Mononuclear cell (primary cell): ENCODE measurements around the gene FARP2. TPM values are rescaled to one million over a fixed set of nuclear protein-coding genes. Genes with fewer than 3 reads are reported as not detected.
"Not testable (repeated sequence)": the region's sequence is repeated elsewhere in the genome, so short reads cannot be mapped to it uniquely, and the experiment has no call there.

Source experiments
- H3K27me3 ChIP-seq: 2 replicates; pipeline ENCODE4 v1.6.0; 2011; ENCODE audit warnings: low read length, control low read depth; ENCODE audit not compliant: insufficient read depth
- H3K4me1 ChIP-seq: 2 replicates; pipeline ENCODE4 v1.5.1; 2011; ENCODE audit warnings: mild to moderate bottlenecking, low read length, control low read depth; ENCODE audit not compliant: insufficient read depth
- H3K4me3 ChIP-seq: 2 replicates; pipeline ENCODE4 v1.5.1; 2011; ENCODE audit warnings: mild to moderate bottlenecking, low read length, moderate library complexity
- H3K9me3 ChIP-seq: 2 replicates; pipeline ENCODE4 v1.5.1; 2011; ENCODE audit warnings: low read depth, mild to moderate bottlenecking, control low read depth, low read length
- total RNA-seq: library from RNA; depleted of rRNA; stranded (reverse); fragments of >200 nt; gene quantifications from one replicate; pipeline ENCODE4 v1.2.3, GENCODE V29; 2012

Gene FARP2
- total RNA-seq, 1 donor: 27.6 TPM

DNA sequence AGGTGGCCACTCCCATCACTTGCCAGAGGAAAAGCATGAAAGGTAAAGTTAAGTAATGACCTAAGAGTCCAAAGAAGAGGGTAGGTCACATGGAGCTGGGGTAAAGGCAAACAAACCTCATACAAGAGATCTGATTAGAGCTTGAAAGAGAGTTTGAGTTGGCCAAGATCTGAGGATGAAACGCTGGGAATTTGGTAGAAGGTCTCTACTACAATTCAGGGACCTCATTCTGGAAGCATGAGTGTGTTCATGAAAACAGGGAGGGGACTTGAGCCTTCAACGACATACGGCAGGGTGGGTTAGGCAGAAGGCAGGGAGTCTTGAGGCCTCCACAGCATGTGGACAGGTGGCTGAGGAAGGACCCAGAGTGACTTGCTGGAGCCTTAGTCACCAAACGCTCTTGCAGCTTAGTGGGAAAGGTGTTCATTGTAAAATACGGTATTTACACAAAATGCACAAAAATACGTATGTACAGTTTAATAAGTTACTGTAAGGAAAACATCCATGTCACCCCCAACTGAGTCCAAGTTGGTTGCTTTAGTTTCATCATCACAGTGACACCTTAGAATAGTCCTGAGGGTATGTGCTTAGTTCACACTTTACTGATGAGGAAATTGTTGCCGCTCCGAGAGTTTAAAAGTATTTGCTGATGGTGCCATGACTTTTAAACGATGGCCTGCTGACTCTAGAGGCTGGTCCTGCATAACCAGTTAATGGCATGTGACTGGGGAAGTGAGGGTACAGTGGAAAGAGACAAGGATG lies 5.0 kb upstream of the FARP2 start:
- Histone ChIP-seq H3K4me1 (peaks cover 4% of the 10 kb centered on the region), H3K4me3 (no peak overlapping the region), H3K27me3 (no peaks in the 10 kb centered on the region), H3K9me3 (no peaks in the 10 kb centered on the region)

DNA sequence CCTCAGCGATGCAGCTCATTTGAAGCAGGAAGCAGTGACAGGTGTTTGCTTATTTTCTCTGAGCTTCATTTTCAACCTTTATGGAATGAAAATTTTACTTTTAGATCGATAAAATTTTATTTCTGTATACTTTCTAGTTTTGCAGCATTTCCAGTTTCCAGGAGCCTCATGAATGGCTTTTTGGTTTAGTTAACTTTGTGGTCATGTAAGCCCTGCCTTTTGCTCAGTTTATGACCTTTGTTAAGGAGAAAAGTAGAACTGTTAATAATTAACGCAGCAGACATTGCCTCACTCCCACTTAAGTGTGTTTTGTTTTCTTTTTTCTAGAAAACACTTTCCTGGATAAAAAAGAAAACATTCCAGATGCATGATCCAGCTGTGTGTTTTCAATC lies 4.4 kb upstream of the FARP2 start:
- H3K27me3 ChIP-seq: no peaks in the 10 kb centered on the region
- H3K9me3 ChIP-seq: no peaks in the 10 kb centered on the region
- no peak overlapping the region for H3K4me3 ChIP-seq
- peaks cover 7% of the 10 kb centered on the region for H3K4me1 ChIP-seq

DNA sequence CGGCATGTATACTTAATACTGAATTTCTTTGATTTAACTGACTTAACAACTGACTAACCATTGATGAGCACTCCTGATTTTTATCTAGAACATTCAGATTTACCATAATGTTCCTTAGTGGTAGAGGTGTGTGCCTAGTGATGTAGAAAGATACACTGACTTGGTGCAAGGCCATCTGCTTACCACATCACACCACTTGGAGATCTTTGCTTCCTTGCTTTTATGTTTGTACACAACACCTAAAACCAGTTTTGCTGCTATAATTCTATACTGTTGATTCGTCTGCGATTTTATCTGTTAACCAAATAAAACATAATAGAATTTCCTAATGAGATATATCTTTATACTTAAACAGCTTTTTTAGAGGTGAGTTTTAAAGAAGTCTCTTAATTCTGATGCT lies 3.9 kb upstream of the FARP2 start:
- Histone ChIP-seq H3K9me3 (no peaks in the 10 kb centered on the region), H3K4me3 (no peak overlapping the region), H3K4me1 (peaks cover 13% of the 10 kb centered on the region), H3K27me3 (no peaks in the 10 kb centered on the region)

DNA sequence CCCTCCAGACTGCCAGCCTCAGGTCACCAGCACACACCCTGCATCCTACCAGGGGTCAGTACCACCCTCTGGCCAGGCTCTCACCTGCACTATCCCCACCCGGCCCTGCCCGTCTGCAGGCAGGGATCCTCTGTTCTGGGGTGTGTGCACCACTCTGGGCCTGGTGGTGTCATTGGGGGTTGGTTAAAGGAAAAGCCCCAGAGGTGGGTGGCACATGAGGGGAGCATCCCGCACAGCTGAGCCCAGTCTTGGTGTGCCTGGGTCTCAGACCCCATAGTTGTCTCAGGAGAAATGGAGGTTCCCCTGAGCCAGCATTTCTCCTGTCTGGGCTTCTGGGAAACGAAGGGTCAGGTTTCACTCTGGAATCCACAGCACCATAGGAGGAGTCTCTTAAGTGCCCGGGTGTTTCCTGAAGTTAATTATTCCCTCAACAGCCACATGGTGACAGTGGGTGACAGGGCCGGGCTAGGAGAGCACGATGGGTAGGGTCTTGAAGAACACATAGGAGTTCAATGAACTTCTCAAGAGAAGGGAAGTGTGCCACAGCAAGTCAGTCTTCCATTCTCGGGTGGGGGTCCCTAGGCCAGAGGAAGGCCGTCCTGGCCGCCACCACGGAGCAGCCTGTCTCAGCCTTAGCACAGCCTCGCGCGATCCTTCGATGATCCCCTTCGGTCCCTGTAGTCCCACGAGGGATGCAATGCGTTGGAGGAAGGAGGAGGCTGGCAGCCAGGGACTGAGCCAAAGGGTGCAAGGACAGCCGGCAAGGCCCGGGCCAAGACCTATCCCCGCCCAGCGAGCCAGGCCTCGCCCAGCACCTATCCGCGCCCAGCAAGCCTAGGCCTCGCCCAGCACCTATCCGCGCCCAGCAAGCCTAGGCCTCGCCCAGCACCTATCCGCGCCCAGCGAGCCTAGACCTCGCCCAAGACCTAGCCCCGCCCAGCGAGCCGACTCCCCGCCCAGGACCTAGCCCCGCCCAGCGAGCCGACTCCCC lies 1.1 kb upstream of the FARP2 start:
- Histone ChIP-seq H3K27me3 (no peaks in the 10 kb centered on the region), H3K4me3 (no peak overlapping the region), H3K4me1 (peaks cover 30% of the 10 kb centered on the region), H3K9me3 (no peaks in the 10 kb centered on the region)

DNA sequence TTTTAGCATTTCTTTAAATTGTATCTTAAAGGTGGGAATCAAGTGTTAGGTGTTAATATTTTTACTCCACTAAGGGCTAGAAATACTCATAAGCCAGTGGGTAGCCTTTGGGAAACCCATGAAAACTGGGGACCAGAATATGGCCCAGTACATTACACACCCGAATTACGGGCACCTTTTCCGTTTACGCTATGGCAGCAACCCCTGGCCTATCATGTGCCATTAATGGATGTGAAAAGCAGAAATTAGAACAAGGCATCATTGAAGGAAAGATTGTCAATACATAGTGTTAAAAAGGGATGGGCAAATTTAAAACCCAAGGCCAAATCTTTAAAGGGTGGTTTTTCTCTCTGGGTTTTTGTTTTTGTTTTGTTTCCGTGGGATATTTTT lies 781 bp downstream of the FARP2 start:
- Histone ChIP-seq H3K9me3 (no peaks in the 10 kb centered on the region), H3K4me1 (peaks cover 30% of the 10 kb centered on the region), H3K27me3 (no peaks in the 10 kb centered on the region), H3K4me3 (peak overlapping the region; percentile 48)

DNA sequence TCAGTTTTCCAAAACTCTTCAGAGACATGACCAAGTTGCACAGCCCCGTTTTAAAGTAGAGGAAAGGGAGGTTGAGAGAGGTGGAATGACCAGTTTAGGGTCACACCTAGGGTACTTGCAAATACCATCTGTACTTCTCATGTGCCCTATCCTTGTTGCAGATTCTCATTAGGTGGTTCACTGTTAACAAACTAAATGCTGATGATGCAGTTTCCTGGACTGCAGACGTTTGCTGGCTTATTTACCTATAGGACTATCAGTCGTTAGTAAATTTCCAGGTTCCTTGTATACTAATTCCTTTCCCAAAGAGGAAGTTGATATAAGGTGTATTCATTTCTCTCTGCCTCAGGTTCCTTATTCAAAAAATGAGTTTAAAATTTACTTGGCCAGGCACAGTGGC lies 1.4 kb downstream of the FARP2 start:
- Histone ChIP-seq H3K27me3 (no peaks in the 10 kb centered on the region), H3K4me3 (no peak overlapping the region), H3K4me1 (peaks cover 30% of the 10 kb centered on the region), H3K9me3 (no peaks in the 10 kb centered on the region)

DNA sequence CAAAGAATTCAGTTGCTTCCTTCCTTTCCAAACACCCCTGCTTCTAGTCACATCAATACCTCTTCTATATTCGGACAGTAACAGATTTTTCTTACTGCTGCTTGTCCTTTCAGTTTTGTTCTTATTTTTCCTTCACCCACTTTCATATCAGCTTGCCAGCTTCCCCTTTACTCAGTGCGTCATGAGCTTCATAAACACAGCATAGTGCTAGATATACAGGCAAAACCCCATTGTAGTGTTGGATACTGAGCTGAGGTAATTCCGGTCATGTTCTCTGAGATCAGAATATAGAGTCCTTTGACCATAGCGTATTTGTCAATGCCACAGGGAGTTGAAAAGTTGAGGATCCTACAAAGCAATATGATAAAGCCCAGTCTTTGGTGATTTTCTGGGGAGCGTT lies 2.4 kb downstream of the FARP2 start:
- Histone ChIP-seq H3K27me3 (no peaks in the 10 kb centered on the region), H3K9me3 (no peaks in the 10 kb centered on the region), H3K4me3 (no peak overlapping the region), H3K4me1 (peaks cover 30% of the 10 kb centered on the region)

DNA sequence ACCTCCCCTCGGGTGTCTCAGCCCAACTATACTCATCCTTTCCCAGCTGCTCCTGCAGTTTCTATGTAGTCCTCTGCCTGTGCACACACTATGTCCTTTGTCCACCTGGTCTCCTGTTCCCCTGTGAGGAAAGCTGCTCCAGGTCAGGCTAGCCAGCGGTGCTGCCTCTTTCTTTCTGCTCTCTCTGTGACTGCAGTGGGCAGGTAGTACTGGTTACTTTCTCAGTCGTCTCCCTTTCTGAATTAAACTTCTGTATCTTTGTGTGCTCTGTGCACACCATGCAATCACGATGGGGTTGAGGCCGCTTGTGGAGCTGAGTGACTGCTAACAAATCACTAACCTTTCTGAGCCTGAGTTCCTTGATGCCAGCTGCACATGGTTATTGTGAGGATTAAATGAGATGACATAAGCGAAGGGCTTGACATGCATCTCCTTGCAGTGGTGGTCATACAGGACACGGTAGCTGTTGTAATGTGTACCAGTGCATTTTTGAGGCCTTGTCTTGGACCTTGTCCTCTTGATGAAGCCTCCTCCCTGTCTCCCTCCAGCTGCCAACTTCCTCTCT lies 3.5 kb downstream of the FARP2 start:
- H3K9me3 ChIP-seq: no peaks in the 10 kb centered on the region
- no peak overlapping the region for H3K4me3 ChIP-seq
- peaks cover 30% of the 10 kb centered on the region for H3K4me1 ChIP-seq
- H3K27me3 ChIP-seq: no peaks in the 10 kb centered on the region

DNA sequence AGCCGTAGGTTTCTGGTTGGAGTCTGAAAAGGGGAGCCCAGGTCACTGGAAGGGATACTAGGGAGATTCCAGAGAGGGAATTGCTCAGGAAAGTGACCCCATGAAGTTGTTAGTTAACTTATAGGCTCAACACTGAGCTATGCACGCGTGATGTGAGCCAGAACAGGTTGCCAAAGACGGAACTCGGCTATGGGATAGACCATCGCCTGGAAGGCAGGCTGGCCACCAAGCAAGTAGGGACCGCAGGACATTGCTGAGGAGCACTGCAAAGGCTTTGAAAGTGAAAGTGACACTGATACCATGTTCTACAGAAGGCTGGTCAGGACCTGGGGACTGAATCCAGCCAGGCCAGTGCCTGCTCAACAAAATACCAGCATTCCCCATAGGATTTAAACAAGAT lies 7.3 kb downstream of the FARP2 start:
- Histone ChIP-seq H3K27me3 (no peaks in the 10 kb centered on the region), H3K9me3 (no peaks in the 10 kb centered on the region), H3K4me3 (no peak overlapping the region), H3K4me1 (peaks cover 10% of the 10 kb centered on the region)

DNA sequence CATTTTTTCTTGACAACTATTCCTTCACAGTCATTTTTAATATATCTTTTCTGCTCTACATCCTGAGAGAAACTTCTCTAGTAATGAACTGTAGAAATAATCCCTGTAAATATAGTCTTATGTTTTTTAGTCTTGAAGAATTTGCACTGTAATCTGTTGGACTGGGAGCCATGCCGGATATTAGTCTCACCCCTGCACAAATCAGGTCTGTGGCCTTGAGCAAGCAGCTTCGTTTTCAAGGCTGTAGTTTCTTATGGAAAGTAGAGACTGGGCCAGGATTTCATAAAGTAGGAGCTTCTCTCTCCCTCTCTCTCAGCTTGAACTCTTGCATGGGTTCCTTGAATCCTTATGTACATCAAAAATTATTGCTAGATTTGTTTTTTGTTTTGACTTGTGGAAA lies 8.7 kb downstream of the FARP2 start:
- H3K27me3 ChIP-seq: no peaks in the 10 kb centered on the region
- no peaks in the 10 kb centered on the region for H3K9me3 ChIP-seq
- H3K4me1 ChIP-seq: peaks cover 6% of the 10 kb centered on the region
- no peak overlapping the region for H3K4me3 ChIP-seq

DNA sequence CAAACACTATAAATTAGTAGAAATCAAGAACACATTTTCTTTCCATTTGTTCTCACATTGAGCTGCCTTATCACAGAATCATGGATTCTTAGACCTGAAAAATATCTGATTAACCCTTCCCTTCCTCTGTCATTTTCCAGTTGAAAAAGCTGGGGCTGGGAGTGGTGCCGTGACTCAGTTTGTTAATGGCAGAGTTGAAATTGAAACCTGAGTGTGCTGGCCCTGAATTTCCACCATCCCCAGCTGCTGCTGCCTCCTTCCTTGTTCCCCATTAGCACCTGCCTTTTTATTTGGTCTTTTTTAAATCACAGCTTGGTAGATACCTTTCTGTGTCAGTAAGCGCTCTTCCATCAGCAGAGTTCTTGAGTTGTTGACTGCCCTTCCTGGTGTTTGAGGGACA lies 10.6 kb downstream of the FARP2 start:
- no peak overlapping the region for H3K4me3 ChIP-seq
- H3K4me1 ChIP-seq: peaks cover 6% of the 10 kb centered on the region
- no peaks in the 10 kb centered on the region for H3K9me3 ChIP-seq
- H3K27me3 ChIP-seq: no peaks in the 10 kb centered on the region

DNA sequence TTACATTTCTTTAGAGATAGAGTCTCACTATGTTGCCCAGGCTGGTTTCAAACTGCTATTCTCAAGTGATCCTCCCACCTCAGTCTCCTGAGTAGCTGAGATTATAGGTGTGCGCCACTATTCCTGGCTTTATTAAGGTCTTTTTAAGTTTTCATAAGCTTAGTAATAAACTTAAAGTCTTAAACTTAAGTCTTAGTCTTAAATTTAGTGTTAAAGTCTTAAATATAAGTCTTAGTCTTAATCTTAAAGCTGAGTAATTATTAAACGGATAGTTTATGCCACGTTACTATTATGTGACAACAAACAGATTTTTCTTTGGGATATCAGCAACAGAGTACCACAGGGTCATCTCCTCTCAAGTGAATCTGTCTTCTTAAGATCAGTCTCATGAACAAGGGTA lies 12.6 kb downstream of the FARP2 start:
- Histone ChIP-seq H3K4me3 (no peak overlapping the region), H3K9me3 (no peaks in the 10 kb centered on the region), H3K4me1 (peaks cover 6% of the 10 kb centered on the region), H3K27me3 (no peaks in the 10 kb centered on the region)

DNA sequence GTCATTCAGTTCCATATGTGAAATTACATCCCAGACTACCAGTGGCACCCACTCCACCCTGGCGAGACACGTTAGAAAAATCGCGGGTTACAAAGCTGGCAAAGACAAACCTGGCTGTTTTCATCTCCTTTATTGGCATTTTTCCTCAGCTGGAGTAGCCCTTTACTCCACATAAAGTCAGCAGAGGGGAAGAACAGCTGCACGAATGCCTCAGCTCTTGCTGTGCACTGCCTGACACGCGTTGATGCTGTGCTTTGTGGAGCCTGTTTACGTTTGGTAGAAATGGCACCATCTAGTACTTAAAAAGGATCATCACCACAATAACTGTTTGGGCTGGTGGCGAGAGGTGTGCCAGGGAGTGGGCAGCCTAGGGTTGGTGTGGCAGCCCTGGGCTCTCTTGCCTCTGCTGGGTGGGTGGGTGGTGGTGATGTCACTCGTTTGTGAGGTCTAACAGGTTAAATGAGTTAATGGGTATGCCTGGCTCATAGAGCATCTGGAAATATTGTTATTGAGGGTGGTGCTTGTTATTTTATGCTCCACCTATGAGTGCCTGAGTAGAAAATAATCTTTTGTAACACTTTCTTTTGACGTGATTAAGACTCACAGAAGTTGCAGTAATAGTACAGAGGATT lies 16.4 kb downstream of the FARP2 start:
- Histone ChIP-seq H3K27me3 (no peaks in the 10 kb centered on the region), H3K9me3 (no peaks in the 10 kb centered on the region), H3K4me3 (no peak overlapping the region), H3K4me1 (peaks cover 12% of the 10 kb centered on the region)

DNA sequence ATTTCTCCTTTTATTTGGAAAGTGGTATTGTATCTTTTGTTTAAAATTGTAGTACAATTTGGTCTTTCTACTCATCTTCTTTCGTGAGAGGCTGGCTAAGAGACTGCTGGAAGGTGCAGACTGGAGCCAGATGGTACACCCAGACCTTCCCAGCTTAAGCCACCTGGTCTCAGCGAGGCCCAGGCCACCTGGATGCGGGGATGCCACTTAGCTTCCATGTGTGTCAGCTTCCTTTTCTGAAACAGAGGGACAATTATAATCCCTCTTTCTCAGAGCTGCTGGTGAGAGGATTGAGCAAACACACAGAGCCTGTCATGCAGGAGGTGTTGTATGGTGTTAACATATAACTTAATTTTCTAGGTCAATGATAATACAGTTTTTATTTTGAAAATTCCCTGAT lies 17.4 kb downstream of the FARP2 start:
- Histone ChIP-seq H3K9me3 (no peaks in the 10 kb centered on the region), H3K27me3 (no peaks in the 10 kb centered on the region), H3K4me3 (no peak overlapping the region), H3K4me1 (peaks cover 12% of the 10 kb centered on the region)

DNA sequence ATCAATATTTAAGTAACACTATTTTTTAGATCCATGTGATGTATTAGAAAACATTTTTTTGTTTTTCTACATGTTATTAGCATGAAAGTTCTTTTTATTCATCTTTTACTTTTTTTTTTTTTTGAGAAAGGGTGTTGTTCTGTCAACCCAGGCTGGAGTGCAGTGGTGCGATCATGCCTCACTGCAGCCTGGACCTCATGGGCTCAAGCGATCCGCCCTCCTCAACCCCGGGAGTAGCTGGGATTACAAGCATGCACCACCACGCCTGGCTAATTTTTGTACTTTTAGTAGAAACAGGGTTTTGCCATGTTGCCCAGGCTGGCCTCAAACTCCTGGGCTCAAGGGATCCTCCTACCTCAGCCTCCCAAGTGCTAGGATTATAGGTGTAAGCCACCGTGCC lies 17.8 kb downstream of the FARP2 start:
- not testable (repeated sequence) for H3K9me3 ChIP-seq, H3K27me3 ChIP-seq, H3K4me3 ChIP-seq
- peaks cover 12% of the 10 kb centered on the region for H3K4me1 ChIP-seq
